SW480 (cell line): ENCODE results near the gene HTT.
A peak's percentile ranks its signal among the peaks of the same experiment; 100 is the strongest.
"Not testable (repeated sequence)": the region's sequence is repeated elsewhere in the genome, so short reads cannot be mapped to it uniquely, and the experiment has no call there.

Experiments
- DNase-seq: peaks from one replicate; pipeline ENCODE4 v3.0.0-alpha.2; 2016; ENCODE audit warnings: low spot score

The HTT gene

DNA sequence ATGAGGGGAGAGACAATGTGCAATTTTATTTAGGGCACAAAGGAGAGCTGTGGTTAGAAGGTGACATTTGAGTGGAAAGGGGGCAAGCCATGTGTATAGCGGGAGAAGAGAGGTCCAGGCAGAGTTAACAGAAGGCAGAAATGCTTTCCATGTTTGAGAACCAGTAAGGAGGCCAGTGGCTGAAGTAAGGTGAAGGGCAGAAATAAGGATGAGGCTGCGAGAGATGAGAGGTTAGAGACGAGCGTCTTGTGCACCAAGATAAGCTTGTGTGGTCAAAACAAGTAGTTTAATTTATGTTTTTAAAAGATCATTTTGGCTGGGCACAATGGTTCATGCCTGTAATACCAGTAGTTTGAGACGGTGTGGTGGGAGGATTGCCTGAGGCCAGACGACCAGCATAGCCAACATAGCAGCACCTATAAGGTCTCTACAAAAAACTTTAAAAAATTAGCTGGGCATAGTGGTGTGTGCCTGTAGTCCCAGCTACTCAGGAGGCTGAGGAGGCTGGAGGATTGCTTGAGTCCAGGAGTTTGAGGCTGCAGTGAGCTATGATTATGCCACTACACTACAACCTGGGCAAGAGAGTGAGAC lies 8.5 kb downstream of the HTT start:
- no peak for DNase-seq

- no peak for DNase-seq
These were observed 9.3 kb downstream of the HTT start for GRCh38 chr4:3083732-3084131.

- DNase-seq, result no peak
These were observed 11.6 kb downstream of the HTT start for GRCh38 chr4:3085948-3086670.

DNA sequence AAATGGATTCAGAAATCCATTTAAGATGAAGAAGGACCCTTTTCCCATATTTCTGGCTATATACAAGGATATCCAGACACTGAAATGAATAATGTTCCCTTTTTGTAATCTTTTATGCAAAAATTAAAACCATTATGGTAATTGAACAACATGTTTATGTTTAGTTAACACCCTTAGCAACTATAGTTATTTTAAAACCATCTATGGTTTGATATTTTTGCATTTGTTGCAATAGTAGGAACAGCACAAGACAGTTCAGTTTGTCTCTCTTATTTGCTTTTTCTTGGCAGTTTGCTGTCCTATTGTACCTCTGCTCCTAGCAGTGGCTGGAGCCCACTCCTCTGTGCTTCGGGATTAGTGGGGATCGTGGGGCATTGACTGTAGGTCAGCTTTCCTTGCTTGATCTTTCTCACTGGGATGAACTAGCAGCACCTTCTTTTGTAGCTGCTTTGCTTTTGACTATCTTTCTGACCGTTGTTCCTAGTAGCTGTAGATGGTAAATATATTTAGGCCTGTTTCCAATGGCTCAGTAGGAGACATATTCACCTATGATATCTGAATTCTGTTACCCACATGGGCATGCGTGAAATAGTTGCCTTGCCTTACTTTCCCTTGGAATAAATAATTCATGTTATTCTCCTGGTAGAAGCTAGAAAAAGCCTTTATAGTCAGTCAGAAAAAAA lies 12.8 kb downstream of the HTT start:
- no peak for DNase-seq

DNA sequence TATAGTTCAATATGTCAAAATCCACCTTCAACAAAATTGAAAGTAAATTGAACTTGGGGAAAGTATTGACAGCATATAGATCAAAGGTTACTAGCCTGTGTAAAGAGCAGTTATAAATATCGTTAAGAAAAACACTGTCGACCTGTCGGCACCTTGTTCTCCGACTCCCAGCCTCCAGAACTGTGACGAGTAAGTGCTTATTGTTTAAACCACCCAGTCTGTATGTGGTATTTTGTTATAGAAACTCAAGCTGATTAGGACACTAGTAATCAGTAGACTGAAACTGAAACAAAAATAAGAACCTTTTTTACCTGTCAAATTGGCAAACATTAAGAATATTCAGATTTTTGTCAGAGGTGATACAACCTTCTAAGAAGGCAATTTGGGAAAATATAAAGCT lies 17.0 kb downstream of the HTT start:
- no peak for DNase-seq

GRCh38 chr4:3094701-3095100 lies 20.2 kb downstream of the HTT start:
- DNase-seq, result not testable (repeated sequence)

DNA sequence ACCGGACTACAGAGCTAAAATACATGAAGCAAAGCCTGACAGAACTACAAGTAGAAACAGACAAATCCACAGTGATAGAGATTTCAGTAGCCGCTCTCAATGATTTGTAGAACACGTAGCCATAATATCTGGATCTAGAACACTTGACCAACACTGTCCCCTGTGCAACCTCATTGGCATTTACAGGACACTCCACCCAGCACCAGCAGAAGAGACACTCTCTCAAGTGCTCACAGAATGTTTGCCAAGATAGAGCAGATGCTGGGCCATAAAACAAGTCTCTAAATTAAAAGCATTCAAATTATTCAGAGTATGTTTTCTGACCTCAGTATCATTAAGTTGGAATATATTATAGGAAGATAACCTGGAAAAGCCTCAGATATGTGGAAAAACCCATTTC lies 21.7 kb downstream of the HTT start:
- no peak for DNase-seq

GRCh38 chr4:3098346-3098745 lies 23.9 kb downstream of the HTT start:
- no peak for DNase-seq

DNA sequence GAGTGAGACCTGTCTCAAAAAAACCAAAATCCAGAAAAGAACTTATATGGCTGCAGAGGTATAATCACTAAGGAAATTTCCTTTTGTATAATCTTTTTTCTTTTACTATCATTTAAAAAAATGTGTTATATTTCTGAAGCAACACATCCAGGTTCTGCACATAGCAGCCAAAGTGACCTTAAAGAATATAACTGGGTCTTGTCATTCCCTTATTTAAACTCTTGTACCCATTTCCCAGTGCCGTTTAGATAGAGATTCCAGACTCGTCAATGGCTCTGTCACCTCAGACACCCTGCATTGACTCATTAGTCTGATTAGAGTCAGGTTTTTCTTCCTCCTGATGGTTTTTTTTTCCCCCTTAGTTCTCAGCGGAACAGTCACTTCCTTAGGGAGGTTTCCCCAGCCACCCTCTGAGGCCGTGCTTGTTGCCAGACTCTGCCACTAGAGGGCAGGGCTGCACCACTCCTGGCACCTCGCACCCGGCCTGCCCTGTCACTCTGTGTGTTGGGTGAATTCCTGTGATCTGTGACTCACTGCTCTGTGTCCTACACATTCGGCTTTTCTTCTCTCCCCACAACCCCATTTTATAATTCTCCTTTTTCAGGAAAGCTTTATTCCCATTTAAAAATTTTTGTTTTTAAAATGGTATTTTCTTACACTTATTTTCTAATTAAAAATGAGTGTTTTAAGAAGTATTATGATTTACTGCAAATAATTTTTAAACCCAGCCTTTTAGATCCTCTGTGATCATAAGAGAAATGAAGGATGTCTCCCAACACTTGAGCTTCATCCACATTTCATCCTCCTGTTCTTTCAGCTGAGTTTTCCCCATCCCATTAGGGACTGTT lies 32.1 kb downstream of the HTT start:
- peak; percentile 74 for DNase-seq

DNA sequence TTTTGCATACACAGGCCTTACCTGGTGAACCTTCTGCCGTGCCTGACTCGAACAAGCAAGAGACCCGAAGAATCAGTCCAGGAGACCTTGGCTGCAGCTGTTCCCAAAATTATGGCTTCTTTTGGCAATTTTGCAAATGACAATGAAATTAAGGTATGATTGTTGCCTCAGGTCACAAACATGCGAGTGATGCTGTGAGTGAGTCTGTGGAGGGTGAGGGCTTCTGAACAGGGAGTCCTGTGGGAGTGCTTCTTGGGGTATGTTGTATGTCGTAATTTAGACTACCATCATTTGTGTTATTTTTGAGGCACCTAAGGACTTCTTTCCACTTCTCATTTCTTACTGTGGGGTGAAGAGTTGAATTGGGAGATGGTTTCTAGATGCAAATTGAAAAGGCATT lies 32.8 kb downstream of the HTT start:
- DNase-seq, result no peak

DNA sequence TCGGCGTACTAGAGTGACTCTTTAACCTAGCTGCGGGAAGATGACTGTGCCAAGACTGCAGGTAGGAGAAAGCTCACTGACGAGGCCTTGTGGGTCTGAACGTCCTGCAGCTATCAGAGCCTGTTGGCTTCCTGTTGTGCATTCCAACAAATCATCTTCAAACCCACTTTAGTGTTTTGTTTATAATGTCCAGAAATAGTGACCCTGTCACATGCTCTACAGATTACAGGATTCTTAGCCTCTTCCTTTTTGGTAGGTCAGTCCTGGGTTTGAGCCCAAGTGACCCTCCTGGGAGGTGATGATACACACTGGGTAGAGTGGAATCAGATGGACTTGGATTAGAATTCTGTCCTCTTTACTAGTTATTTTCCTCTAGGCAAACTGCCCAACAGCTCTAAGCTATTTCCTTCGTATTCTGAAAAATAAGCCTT lies 33.2 kb downstream of the HTT start:
- no peak for DNase-seq

DNA sequence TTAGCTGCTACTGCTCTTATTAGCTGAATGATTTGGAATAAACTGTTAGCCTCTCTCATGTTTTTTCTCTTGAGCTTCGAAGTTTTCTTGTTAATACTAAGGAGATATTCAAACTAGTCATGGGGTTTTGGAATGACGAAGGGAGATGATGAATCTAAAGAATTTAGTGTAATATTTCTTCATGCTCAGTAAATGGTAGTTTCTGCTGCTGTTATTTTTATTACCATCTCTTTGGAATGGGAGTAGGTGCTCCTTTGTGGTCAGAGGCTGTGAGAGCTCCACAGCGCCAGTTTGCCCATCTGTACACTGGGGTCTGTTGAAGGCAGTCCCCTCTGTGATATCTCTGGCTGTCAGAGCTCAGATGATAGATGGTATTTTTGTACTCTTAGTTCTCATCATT lies 33.7 kb downstream of the HTT start:
- DNase-seq, result no peak

GRCh38 chr4:3111461-3111860 lies 37.0 kb downstream of the HTT start:
- DNase-seq, result no peak

- no peak for DNase-seq
These were observed 37.7 kb downstream of the HTT start for GRCh38 chr4:3112201-3112600.

DNA sequence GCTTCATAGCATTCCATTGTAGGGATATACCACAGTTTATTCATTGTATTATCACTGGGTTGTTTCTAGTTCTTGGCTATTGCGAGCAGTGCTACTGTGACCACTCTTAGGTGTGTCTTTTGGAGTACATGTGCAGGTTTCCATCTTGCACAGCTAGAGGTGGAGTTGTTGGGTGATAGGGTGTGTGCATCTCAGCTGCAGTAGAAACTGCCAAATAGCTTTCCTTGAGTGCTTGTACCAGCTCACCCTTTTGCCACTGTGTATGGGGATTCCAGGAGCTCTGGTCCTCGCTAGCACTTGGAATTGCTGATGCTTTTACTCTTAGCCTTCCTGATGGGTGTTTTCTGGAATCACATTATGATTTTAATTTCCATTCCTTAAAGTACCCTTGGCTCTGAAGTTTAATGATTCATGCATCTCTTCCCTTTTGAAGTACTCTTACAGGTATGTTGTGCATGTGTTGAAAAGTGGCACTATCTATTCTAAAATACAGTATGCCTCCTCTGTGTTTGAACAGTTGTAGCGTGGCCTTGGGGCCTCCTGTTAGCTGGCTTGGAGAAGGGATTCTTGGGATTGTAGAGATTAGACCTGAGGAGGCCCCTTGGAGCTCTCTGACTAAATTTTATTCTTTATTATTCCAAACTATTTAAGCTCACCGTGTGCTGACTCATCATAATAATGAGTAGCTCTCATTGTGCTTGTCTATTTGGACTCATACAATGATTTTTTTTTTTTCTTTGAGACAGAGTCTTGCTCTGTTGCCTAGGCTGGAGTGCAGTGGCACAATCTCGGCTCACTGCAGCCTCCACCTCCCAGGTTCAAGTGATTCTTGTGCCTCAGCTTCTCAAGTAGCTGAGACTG lies 38.4 kb downstream of the HTT start:
- no peak for DNase-seq

DNA sequence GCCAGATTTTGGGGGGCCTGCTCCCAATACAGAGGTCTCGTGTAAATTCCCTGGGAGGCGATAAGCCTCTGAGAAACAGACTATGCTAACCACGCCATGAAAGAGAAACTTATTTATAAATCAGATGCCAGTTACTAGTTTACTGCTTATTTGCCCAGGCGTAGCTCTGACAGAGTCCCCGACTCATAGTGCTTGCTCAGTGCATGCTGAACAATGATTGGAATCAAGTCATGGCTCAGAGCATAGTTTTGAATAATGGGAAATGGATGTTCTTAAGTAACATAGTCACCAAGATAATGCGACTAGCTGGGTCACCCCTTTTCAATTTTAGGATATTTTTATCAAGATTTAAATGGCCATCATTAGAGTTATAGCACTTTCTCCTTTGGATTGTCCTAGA lies 39.9 kb downstream of the HTT start:
- no peak for DNase-seq

DNA sequence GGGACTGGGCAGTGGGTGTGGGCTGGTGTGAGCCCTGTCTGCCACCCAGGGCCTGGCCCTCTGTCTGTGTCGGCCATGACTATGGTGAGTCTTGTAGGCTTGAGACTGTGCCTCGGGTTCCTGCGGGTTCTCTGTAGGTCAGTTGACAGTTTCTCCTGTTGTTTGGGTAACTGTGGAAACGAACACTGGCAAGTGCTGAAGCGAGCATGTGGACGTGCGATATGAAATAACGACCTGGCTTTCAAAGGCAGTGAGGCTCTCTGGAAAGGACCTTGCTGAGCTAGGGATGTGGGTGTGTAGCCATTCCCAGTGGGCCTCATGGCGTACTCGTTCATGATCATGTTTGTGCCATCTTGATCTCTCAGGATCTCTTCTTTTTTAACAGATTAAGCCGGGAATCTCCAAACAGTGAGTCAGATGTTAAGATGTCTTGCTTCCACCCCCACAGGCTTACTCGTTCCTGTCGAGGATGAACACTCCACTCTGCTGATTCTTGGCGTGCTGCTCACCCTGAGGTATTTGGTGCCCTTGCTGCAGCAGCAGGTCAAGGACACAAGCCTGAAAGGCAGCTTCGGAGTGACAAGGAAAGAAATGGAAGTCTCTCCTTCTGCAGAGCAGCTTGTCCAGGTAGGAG lies 41.3 kb downstream of the HTT start:
- DNase-seq, result no peak

DNA sequence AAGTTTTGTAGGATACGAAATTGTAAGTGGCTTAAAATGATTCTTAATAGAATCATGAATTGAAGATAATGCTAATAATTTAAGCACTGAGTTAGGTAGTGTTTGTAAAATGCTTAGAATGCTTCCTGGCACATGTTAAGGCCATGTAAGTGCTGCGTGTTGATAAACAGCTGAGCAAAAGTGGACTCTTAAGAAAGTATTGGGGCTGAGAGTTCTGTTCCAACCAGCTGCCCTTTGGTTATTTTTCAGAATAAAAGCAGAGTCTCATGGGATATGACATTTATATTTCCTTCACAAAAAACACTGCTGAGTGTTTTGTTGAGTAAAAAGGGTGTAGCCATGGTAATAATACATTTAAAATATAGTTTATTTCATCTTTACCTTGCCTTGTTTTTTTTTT lies 42.5 kb downstream of the HTT start:
- no peak for DNase-seq

- DNase-seq, result no peak
These were observed 43.8 kb downstream of the HTT start for GRCh38 chr4:3118312-3118711.

- DNase-seq, result no peak
These were observed 45.0 kb downstream of the HTT start for GRCh38 chr4:3119464-3119863.

DNA sequence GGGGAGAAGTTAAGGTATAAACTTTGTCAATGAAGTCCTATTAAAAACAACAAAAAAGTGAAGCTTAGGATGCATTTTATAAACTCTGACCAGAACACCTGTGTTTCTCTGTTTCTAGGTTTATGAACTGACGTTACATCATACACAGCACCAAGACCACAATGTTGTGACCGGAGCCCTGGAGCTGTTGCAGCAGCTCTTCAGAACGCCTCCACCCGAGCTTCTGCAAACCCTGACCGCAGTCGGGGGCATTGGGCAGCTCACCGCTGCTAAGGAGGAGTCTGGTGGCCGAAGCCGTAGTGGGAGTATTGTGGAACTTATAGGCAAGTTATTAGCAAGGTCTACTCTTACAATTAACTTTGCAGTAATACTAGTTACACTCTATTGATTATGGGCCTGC lies 46.6 kb downstream of the HTT start:
- DNase-seq, result no peak
